Embryonic facial prominence (tissue), 1 donor: Measurements from ENCODE around the gene POT1.

ENCODE experiments used
- DNase-seq: peaks from one replicate; pipeline ENCODE4 v3.0.0-alpha.2; 2016; ENCODE audit errors: extremely low spot score

POT1 gene

GRCh38 chr7:124810605-124811004 lies 119.0 kb downstream of the POT1 start:
- DNase-seq = no peak

GRCh38 chr7:124808206-124808605 lies 121.4 kb downstream of the POT1 start:
- no peak for DNase-seq

GRCh38 chr7:124801330-124801895 lies 128.2 kb downstream of the POT1 start:
- DNase-seq = no peak

- no peak for DNase-seq
Observed at GRCh38 chr7:124800386-124800785, 129.2 kb downstream of the POT1 start.

- DNase-seq = no peak
Observed at GRCh38 chr7:124799448-124799847, 130.2 kb downstream of the POT1 start.

GRCh38 chr7:124796771-124797170 lies 132.9 kb downstream of the POT1 start:
- no peak for DNase-seq

GRCh38 chr7:124792696-124793095 lies 136.9 kb downstream of the POT1 start:
- no peak for DNase-seq

- no peak for DNase-seq
Observed at GRCh38 chr7:124792002-124792401, 137.6 kb downstream of the POT1 start.

GRCh38 chr7:124791426-124791825 lies 138.2 kb downstream of the POT1 start:
- no peak for DNase-seq

GRCh38 chr7:124790645-124791044 lies 139.0 kb downstream of the POT1 start:
- DNase-seq = no peak

GRCh38 chr7:124785994-124786393 lies 143.6 kb downstream of the POT1 start:
- no peak for DNase-seq

GRCh38 chr7:124784879-124785818 lies 144.5 kb downstream of the POT1 start:
- peak; percentile 62 for DNase-seq

GRCh38 chr7:124783271-124783670 lies 146.4 kb downstream of the POT1 start:
- DNase-seq = no peak

GRCh38 chr7:124781907-124782734 lies 147.5 kb downstream of the POT1 start:
- no peak for DNase-seq

- DNase-seq = no peak
Observed at GRCh38 chr7:124781418-124781817, 148.2 kb downstream of the POT1 start.

GRCh38 chr7:124780608-124781007 lies 149.0 kb downstream of the POT1 start:
- DNase-seq = no peak

- no peak for DNase-seq
Observed at GRCh38 chr7:124780056-124780455, 149.6 kb downstream of the POT1 start.

- DNase-seq = no peak
Observed at GRCh38 chr7:124779620-124780019, 150.0 kb downstream of the POT1 start.

GRCh38 chr7:124779194-124779593 lies 150.4 kb downstream of the POT1 start:
- DNase-seq = no peak

- DNase-seq = no peak
Observed at GRCh38 chr7:124777268-124777667, 152.4 kb downstream of the POT1 start.

GRCh38 chr7:124776153-124776552 lies 153.5 kb downstream of the POT1 start:
- no peak for DNase-seq

- no peak for DNase-seq
Observed at GRCh38 chr7:124775422-124775821, 154.2 kb downstream of the POT1 start.
